Neural progenitor cell (in vitro differentiated cells): ENCODE results near the gene CHST10. TPM values are rescaled to one million over a fixed set of nuclear protein-coding genes. Genes with fewer than 3 reads are reported as not detected.

Experiments
- DNase-seq: peaks from one replicate; pipeline ENCODE4 v3.0.0-alpha.2; 2016; ENCODE audit warnings: low spot score
- H2AFZ ChIP-seq: fragments of 200-600 bp; sonication (generic); replicated peaks from 2 replicates; pipeline ENCODE4 v1.6.1; 2016; ENCODE audit warnings: antibody characterized with exemption
- H3F3A ChIP-seq: fragments of 200-600 bp; sonication (generic); 2 replicates; pipeline ENCODE4 v1.6.1; 2016; ENCODE audit warnings: antibody characterized with exemption, low read depth
- H3K27ac ChIP-seq: fragments of 200-600 bp; sonication (generic); 2 replicates; pipeline ENCODE4 v1.5.1; 2016; ENCODE audit warnings: mild to moderate bottlenecking
- H3K27me3 ChIP-seq: fragments of 200-600 bp; sonication (generic); 2 replicates; pipeline ENCODE4 v1.6.1; 2016; ENCODE audit warnings: mild to moderate bottlenecking, moderate library complexity
- H3K36me3 ChIP-seq: fragments of 200-600 bp; sonication (generic); 2 replicates; pipeline ENCODE4 v1.5.1; 2016
- H3K4me1 ChIP-seq: fragments of 200-600 bp; sonication (generic); 2 replicates; pipeline ENCODE4 v1.6.1; 2016; ENCODE audit warnings: mixed run types
- H3K4me2 ChIP-seq: fragments of 200-600 bp; sonication (generic); 2 replicates; pipeline ENCODE4 v1.6.1; 2016
- H3K4me3 ChIP-seq: fragments of 200-600 bp; sonication (generic); 2 replicates; pipeline ENCODE4 v1.5.1; 2016
- H3K79me2 ChIP-seq: fragments of 200-600 bp; sonication (generic); 2 replicates; pipeline ENCODE4 v1.6.1; 2016; ENCODE audit warnings: low read depth
- H3K9ac ChIP-seq: fragments of 200-600 bp; sonication (generic); 2 replicates; pipeline ENCODE4 v1.6.1; 2016
- H3K9me3 ChIP-seq: fragments of 200-600 bp; sonication (generic); 2 replicates; pipeline ENCODE4 v1.5.1; 2016; ENCODE audit warnings: low read depth
- H4K20me1 ChIP-seq: fragments of 200-600 bp; sonication (generic); 2 replicates; pipeline ENCODE4 v1.6.1; 2016; ENCODE audit warnings: low read depth
- H3K27ac Mint-ChIP-seq: 3 replicates; pipeline ENCODE4 v1.8.0; 2021; ENCODE audit warnings: mixed read lengths
- H3K27me3 Mint-ChIP-seq: 2 replicates; pipeline ENCODE4 v1.8.0; 2022; ENCODE audit warnings: low read depth, mild to moderate bottlenecking, inconsistent platforms, moderate library complexity, mixed read lengths; ENCODE audit not compliant: insufficient read depth
- H3K36me3 Mint-ChIP-seq: 3 replicates; pipeline ENCODE4 v1.8.0; 2021; ENCODE audit warnings: mixed read lengths
- H3K4me1 Mint-ChIP-seq: 3 replicates; pipeline ENCODE4 v1.8.0; 2021; ENCODE audit warnings: mixed read lengths
- H3K4me3 Mint-ChIP-seq: 3 replicates; pipeline ENCODE4 v1.8.0; 2021; ENCODE audit warnings: mild to moderate bottlenecking, moderate library complexity, mixed read lengths
- H3K9me3 Mint-ChIP-seq: 3 replicates; pipeline ENCODE4 v1.8.0; 2020; ENCODE audit warnings: mixed read lengths
- EZH2 ChIP-seq: fragments of 200-600 bp; sonication (generic); IDR thresholded peaks from 2 replicates; pipeline ENCODE4 v1.6.1; 2017; ENCODE audit warnings: antibody characterized with exemption, mild to moderate bottlenecking, moderate library complexity
- EZH2phosphoT487 ChIP-seq: fragments of 200-600 bp; sonication (generic); IDR thresholded peaks from 2 replicates; pipeline ENCODE4 v1.6.1; 2017; ENCODE audit warnings: antibody characterized with exemption
- total RNA-seq: library from RNA; depleted of rRNA; stranded (reverse); fragments of >200 nt; gene quantifications from 2 replicates; pipeline ENCODE4 v1.2.3, GENCODE V29; 2015; ENCODE audit warnings: low replicate concordance
- TF ChIP-seq, protein P1 (sequence below): fragments of 200-600 bp; sonication (generic); IDR thresholded peaks from 2 replicates; pipeline ENCODE4 v1.5.1; 2017; ENCODE audit warnings: antibody characterized with exemption, mild to moderate bottlenecking

CHST10 gene
- total RNA-seq, 1 donor from 2014 or later: 28.1 TPM

DNA sequence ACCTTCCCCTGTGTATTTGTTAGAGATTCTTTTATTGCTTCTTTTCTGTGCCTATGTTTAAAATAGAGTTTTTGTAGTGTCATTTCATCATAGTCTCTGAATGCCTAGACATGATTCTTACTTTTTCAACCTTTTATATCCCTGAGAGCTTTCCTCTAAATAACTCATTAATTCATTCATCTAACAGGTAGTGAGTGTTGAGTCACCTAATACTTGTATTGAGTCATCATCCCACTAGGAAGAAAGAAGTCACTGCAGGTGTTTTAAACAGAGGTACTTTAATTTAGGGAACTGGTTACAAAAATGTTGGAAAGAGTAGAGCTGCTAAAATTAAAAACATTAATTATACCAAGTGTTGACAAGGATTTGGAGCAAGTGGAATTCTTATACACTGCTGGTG lies 34.3 kb upstream of the CHST10 start:
- H3F3A ChIP-seq: peaks cover 9% of the 10 kb centered on the region
- no peak overlapping the region for H3K4me3 Mint-ChIP-seq
- no peaks in the 10 kb centered on the region for H3K36me3 Mint-ChIP-seq
- H3K27me3 ChIP-seq: no peaks in the 10 kb centered on the region
- H3K27ac Mint-ChIP-seq: no peak overlapping the region
- no peaks in the 10 kb centered on the region for H3K4me1 ChIP-seq
- no peaks in the 10 kb centered on the region for H3K79me2 ChIP-seq
- H3K36me3 ChIP-seq: no peaks in the 10 kb centered on the region
- peaks cover 20% of the 10 kb centered on the region for H3K9me3 Mint-ChIP-seq
- TF ChIP-seq, protein P1, sequence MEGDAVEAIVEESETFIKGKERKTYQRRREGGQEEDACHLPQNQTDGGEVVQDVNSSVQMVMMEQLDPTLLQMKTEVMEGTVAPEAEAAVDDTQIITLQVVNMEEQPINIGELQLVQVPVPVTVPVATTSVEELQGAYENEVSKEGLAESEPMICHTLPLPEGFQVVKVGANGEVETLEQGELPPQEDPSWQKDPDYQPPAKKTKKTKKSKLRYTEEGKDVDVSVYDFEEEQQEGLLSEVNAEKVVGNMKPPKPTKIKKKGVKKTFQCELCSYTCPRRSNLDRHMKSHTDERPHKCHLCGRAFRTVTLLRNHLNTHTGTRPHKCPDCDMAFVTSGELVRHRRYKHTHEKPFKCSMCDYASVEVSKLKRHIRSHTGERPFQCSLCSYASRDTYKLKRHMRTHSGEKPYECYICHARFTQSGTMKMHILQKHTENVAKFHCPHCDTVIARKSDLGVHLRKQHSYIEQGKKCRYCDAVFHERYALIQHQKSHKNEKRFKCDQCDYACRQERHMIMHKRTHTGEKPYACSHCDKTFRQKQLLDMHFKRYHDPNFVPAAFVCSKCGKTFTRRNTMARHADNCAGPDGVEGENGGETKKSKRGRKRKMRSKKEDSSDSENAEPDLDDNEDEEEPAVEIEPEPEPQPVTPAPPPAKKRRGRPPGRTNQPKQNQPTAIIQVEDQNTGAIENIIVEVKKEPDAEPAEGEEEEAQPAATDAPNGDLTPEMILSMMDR: no peak
- TF ChIP-seq EZH2phosphoT487 (no peak), EZH2 (no peak)
- H3K4me3 ChIP-seq: no peak overlapping the region
- no peaks in the 10 kb centered on the region for H3K4me1 Mint-ChIP-seq
- H3K9ac ChIP-seq: no peak overlapping the region
- H3K9me3 ChIP-seq: peaks cover 11% of the 10 kb centered on the region
- H3K27ac ChIP-seq: no peak overlapping the region
- H4K20me1 ChIP-seq: no peaks in the 10 kb centered on the region
- DNase-seq: no peak
- H2AFZ ChIP-seq: no peak overlapping the region
- no peak overlapping the region for H3K4me2 ChIP-seq
- H3K27me3 Mint-ChIP-seq: no peaks in the 10 kb centered on the region

DNA sequence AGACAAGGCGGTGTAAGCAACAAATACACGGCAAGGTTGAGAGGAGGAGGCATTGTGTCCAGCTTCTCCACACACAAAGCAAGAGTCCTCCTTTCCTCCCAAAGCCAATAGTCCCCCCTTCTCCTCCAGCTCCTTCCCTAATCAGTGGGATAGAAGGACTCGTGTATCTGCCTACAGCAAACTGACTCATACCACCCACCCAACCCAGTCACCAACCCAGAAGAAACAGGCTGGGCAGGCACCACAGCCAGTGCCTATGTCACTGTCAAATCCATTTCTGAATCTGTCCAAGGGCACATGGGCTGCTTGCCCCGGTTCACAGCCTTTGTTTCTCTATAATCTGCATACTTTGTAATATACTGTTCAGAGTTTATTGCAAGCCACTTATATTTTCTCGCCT lies 33.6 kb upstream of the CHST10 start:
- H3K9ac ChIP-seq: no peak overlapping the region

DNA sequence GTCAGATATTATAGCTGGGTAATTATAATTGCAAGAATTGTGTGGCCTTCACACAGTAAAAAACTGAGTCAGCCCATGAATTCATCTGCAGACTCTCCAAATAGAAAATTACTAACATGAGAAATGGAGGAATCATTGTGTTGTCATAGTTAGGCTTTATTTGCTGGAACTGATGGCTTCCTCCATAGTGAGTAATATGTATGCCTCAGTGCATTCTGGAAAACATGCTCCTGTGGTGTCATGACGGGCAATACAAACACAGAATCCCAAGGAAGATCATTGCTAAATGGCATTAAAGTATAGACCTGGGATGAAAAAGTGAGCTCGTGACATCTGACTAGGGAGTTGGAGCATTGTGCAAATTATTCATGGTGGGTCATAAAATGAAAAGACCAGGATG lies 29.2 kb upstream of the CHST10 start:
- no peak overlapping the region for H3K4me3 Mint-ChIP-seq
- Histone ChIP-seq H3K36me3 (no peaks in the 10 kb centered on the region), H3K27me3 (no peaks in the 10 kb centered on the region), H3K4me3 (no peak overlapping the region), H3K79me2 (no peaks in the 10 kb centered on the region), H3K9me3 (no peaks in the 10 kb centered on the region), H3K4me1 (no peaks in the 10 kb centered on the region), H3F3A (peaks cover 9% of the 10 kb centered on the region), H2AFZ (no peak overlapping the region), H3K4me2 (no peak overlapping the region), H4K20me1 (no peaks in the 10 kb centered on the region), H3K27ac (no peak overlapping the region), H3K9ac (no peak overlapping the region)
- H3K9me3 Mint-ChIP-seq: no peaks in the 10 kb centered on the region
- TF ChIP-seq EZH2phosphoT487: no peak
- no peak for TF ChIP-seq EZH2
- TF ChIP-seq, protein P1: no peak
- no peaks in the 10 kb centered on the region for H3K36me3 Mint-ChIP-seq
- no peaks in the 10 kb centered on the region for H3K4me1 Mint-ChIP-seq
- no peak overlapping the region for H3K27ac Mint-ChIP-seq
- no peak for DNase-seq
- no peaks in the 10 kb centered on the region for H3K27me3 Mint-ChIP-seq

More for the DNA sequence above, 33.6 kb upstream of the CHST10 start:
- no peak overlapping the region for H2AFZ ChIP-seq
- no peaks in the 10 kb centered on the region for H4K20me1 ChIP-seq
- H3K27ac ChIP-seq: no peak overlapping the region
- Mint-ChIP-seq H3K27ac (no peak overlapping the region), H3K36me3 (no peaks in the 10 kb centered on the region), H3K4me3 (no peak overlapping the region), H3K9me3 (peaks cover 18% of the 10 kb centered on the region), H3K4me1 (no peaks in the 10 kb centered on the region), H3K27me3 (no peaks in the 10 kb centered on the region)
- H3K79me2 ChIP-seq: no peaks in the 10 kb centered on the region
- H3K9me3 ChIP-seq: peaks cover 8% of the 10 kb centered on the region
- no peaks in the 10 kb centered on the region for H3K4me1 ChIP-seq
- no peaks in the 10 kb centered on the region for H3K27me3 ChIP-seq
- DNase-seq: no peak
- H3K4me3 ChIP-seq: no peak overlapping the region
- TF ChIP-seq EZH2phosphoT487: no peak
- no peak for TF ChIP-seq EZH2
- TF ChIP-seq, protein P1: no peak
- H3K36me3 ChIP-seq: no peaks in the 10 kb centered on the region
- H3K4me2 ChIP-seq: no peak overlapping the region
- peaks cover 9% of the 10 kb centered on the region for H3F3A ChIP-seq
